Fibroblast of skin of abdomen (primary cell): ENCODE data around the gene KYNU.

Source experiments
- DNase-seq: peaks from one replicate; pipeline ENCODE4 v3.0.0-alpha.2; 2013

The KYNU gene

DNA sequence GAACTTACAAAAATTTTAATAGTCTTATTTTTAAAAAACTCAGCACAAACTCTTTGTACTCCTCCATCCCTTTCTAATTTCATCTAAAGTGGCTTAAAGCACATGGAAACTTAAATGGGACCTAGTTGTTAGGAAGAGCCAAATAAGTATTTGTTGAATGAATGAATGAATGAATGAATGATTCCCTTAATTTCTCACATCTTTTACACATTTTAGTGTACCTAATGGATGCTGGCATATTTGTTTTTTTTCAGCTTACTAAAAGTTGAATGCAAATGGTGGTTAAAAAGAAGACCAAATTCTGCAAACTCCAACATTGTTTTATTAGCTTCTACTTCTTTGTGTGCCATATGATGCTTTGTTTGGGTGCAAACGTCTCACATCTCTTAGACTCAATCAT lies 89.6 kb downstream of the KYNU start:
- DNase-seq, result no peak

- DNase-seq, result peak; percentile 42
Measured at GRCh38 chr2:142973160-142973821, 95.8 kb downstream of the KYNU start.

- no peak for DNase-seq
Measured at GRCh38 chr2:142973822-142974207, 96.4 kb downstream of the KYNU start.

DNA sequence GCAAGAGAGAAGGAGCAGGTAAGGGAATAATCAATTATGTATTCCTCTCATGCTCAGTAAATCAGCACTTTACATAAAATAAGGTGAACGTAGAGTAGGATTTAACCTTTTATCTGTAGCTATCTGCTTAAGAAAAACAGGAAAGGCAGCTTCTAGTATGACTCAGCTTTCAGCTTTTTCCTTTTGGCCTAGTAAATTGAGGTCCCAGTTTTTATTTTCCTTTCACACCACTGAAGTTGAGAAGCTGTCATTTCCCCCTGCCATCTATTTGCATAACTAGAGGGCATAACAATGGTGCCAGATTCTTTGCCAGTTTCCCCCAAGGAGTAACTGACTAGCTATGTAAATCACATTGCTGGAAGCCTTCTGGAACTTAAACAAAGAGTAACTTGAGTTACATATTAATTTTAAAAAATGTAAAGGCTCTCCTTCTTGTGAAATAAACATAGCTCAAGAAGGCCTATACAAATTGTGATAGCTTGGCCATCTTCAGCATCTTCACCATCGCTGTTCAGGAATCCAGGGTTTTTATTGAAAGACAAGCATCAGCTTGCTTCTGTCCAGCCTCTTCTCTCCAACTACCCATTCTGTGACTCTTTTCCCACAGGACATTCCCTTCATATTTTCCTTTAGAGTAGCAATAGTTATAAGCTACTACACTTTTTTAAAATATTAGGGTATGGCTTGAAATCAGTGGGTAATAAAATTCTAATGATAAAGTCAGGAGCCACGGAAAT lies 97.0 kb downstream of the KYNU start:
- DNase-seq, result peak; percentile 39

DNA sequence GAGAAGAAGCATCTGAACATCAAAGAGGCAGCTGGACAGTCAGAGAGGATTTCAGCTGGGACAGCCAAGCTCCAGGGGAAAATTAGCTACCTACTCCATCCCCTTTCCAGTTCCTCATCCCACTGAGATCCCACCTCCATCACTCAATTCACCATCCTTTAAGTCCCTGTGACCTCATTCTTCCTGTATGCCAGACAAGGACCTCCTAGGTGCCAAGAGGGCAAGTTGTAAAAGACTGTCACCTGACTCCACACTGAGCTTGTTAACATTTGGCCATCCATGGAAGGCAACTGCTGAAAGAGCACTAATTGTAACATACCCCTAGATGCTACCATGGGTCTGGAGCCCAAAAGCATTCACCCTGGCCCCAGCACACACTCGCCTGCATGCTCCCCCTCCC lies 97.8 kb downstream of the KYNU start:
- DNase-seq, result no peak

GRCh38 chr2:142980246-142981068 lies 103.0 kb downstream of the KYNU start:
- DNase-seq, result peak; percentile 44

- DNase-seq, result no peak
Measured at GRCh38 chr2:142981069-142981378, 103.6 kb downstream of the KYNU start.

DNA sequence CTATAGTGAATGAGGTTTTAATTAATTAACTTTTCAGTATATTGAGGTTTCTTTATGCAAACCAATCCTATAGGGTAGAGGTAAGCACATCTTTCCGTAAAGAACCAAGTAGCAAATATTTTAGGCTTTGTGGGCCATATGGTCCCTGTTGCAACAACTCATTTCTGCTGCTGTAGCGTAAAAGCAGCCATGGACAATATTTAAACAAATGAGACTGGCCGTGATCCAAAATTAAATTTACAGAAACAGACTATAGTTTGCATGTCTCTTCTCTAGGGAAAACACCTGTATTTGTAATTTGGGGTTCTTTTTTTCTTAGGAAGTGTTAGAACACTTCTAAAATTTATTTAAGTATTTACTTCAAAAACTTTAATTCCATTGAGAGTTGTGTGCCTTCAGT lies 104.3 kb downstream of the KYNU start:
- DNase-seq, result no peak

DNA sequence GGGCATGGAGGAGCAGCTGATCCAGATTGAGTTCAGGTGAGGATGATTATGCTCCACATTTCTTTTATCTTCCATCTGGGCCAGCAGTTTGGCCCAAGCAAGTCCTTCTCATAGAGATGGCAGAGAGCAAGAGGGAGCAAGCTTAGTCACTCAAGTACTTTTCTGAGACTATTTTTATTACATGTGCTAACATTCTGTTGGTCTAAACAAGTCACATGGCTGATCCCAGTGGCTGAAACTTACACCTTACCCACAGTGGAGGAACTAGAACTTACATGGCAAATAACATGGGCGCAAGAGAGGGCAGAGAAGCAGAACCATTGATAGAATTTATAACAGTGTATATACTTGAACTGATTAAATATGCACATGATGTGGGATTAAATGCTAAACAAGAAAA lies 105.7 kb downstream of the KYNU start:
- no peak for DNase-seq

DNA sequence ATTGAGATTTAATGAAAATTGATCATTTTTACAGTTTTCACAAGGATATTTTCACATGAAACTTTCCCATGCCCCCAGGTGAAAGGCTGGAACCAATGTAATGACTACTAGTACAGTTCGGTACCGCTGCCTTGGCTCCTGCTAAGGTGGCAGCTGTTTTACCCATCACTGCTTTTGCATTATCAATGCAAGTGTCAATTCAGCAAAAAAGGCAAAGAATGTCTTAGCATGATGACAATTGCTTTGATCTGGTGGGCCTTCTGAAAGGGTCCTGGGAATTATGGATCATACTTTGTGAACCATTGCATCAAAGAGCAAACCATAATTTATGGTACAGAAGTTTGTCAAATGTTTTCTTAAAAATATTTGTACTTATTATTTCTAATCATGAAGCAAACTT lies 107.2 kb downstream of the KYNU start:
- DNase-seq, result no peak

DNA sequence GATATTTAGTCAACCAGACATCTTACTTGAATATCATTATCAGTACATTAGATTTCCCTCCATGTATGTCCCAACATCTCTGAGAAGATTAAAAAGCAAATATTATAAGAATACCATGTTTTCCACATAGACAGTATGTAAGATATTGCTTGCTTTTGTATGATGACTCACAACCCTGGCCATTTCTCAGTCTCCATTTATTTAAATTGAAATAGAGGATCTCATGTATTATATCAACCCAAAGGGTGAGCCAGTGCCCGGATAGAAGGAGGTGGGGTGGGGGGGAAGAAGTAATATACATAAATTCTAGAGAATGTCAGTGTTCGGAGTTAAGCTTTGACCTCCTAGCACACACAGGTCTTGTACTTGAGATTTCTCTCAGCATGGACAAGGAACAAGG lies 109.6 kb downstream of the KYNU start:
- no peak for DNase-seq

GRCh38 chr2:142989273-142990204 lies 112.1 kb downstream of the KYNU start:
- peak; percentile 48 for DNase-seq

DNA sequence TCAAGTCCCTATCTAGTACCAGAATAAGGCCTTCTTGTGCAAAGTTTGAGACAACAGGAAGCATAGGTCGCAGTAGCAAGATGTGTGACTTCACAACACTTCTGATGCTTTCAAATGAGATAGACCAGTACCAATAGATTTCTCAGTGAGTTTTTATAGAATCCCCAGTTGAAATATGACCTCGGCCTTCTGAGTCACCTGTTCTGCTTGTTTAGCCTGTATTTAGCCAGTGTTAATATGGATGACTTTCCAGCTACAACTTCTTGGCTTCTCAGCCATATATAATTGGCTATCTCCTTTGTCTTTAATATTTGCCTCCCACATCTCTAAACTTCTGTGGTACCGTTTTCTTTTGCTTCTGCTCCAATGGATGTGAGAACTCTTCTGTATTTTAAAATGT lies 113.8 kb downstream of the KYNU start:
- DNase-seq, result no peak

DNA sequence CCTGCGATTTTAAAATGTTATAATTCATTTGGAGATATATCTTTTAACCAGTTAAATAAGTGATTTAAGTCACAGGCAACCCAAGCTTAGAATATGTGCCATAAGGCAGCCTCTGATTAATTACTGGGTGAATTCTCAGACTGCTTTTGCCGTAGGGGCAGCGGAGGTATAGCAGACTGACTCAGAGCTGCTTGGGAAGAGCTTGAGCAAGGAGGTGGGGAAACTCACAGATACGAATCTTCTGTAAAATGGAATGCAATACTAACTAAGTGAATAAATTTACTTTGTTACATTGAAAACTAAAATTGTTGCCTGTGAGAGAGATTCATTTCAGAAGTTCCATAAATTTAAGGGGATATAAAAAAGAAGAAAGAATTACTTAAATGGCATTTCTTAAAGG lies 115.4 kb downstream of the KYNU start:
- DNase-seq, result no peak

- no peak for DNase-seq
Measured at GRCh38 chr2:142993771-142994170, 116.3 kb downstream of the KYNU start.

DNA sequence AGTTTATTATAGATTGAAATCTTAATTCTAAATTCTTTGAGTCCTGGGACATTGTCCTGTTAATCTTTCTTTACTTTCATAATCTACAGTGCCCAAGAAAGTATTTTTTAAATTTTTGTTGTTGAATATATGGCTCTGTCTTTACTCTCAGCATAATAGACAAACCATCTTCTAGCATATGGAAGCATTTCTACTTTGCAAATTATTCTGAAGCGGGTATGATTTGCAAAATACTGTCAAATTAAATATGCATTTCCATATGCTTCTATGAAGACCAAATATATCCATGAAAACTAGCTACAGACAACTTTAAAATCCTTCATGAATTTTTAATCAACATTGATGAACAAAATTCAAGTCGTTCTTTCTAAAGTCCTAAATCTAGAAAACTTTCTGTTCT lies 117.2 kb downstream of the KYNU start:
- no peak for DNase-seq

DNA sequence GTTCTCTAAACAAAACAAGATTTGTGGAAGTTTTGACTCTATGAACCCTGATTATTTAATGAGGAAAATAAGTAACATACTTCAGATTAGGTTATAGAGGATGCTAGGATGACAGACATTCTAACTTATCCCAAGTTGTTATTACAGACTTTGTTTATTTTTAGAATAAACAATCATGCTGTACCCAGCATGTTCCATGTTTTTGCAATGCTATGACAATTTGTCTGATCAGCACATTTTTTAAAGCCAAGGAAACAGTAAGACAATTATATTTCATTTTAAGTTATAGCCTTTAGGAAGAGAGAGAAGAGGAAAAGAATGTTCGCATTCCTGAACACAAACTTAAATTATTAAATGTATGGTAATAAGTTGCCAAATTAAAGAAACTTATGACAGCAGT lies 119.8 kb downstream of the KYNU start:
- no peak for DNase-seq

- DNase-seq, result no peak
Measured at GRCh38 chr2:143000599-143000998, 123.1 kb downstream of the KYNU start.

DNA sequence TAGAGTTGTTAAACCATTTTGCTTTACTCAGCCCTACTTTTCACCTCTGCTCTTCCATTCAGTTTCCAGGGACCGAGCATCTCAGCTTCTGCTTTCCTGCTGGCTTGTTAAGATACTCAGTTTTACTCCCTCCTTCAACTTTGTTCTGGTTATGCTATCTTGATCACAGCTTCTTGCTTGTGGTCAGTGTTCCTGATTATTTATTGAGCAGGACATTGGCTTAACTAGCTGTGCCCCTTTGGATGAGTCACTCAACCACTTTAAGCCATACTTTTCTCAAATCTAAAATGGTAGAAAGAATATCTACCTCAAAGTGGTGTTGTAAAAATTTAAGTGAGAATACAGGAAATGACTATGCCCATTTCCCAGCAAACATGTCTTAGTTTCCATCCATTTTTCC lies 124.0 kb downstream of the KYNU start:
- no peak for DNase-seq

- no peak for DNase-seq
Measured at GRCh38 chr2:143015656-143016055, 138.2 kb downstream of the KYNU start.

DNA sequence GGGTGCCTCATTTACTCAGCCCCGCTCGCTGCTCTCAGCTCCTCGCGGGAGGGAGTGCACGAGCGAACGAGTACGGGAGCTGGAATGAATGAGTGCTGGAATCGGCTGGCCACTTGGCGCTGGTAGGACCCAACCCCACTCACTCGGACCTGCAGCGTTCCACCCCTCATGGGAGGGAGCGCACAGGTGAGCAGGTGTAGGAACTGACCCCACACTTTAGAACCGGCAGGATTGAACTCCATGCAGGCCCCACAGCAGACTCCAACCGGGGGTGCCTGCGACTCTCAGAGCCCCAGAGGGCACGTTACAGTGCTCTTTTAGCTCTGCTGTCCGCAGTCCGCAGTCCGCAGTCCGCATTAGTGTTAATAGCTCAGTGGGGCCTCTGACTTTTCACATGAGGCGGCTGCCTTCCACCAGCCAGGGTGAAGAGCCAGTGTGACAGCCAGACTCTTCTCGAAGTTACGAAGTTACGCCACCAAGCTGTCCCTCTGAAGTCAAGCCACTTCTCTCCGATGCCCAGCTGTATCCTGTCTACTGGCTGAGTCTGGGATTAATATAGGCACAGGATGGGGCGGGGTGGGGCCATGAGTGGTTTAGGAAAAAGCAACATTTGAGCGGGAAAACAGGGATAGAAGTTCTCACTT lies 149.1 kb downstream of the KYNU start:
- DNase-seq, result no peak

DNA sequence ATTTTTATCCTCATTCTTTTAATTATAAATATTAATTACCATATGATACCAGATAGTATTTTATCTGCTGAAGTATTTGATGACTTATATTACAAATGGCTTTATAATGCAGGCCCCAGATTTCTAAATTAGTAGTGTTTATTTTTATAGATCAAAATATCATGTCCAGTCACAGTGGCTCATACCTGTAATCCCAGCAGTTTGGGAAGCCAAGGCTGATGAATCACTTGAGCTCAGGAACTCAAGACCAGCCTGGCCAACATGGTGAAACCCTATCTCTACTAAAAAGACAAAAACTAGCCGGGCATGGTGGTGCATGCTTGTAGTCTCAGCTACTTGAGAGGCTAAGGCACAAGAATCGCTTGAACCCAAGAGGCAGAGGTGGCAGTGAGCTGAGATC lies 151.7 kb downstream of the KYNU start:
- no peak for DNase-seq
